Thymus (tissue), 11 donors: ENCODE measurements around the gene LINGO4. TPM values are rescaled to one million over a fixed set of nuclear protein-coding genes. Genes with fewer than 3 reads are reported as not detected.

Source experiments
- DNase-seq, 9 donors: peaks; one replicate each; pipeline ENCODE4 v3.0.0-alpha.2; 2013; ENCODE audit warnings: low spot score in 9 of 9, low read depth in 6 of 9, missing footprints in 1 of 9
- H3K27ac ChIP-seq, 2 donors: one replicate each; pipeline ENCODE4 v1.5.1; 2013; ENCODE audit warnings: control low read depth in 1 of 2, low read depth in 1 of 2, low read length in 1 of 2, mild to moderate bottlenecking in 1 of 2, moderate library complexity in 1 of 2
- H3K27me3 ChIP-seq, 2 donors: one replicate each; pipeline ENCODE4 v1.5.1; 2013; ENCODE audit warnings: low read length in 1 of 2; ENCODE audit not compliant: control insufficient read depth in 2 of 2, insufficient read depth in 1 of 2
- H3K36me3 ChIP-seq, 2 donors: one replicate each; pipeline ENCODE4 v1.5.1; 2013; ENCODE audit warnings: low read length in 1 of 2, mild to moderate bottlenecking in 1 of 2, moderate library complexity in 1 of 2; ENCODE audit not compliant: control insufficient read depth in 2 of 2, insufficient read depth in 2 of 2
- H3K4me1 ChIP-seq, 2 donors: one replicate each; pipeline ENCODE4 v1.5.1; 2013; ENCODE audit warnings: low read length in 2 of 2; ENCODE audit not compliant: control insufficient read depth in 2 of 2, insufficient read depth in 2 of 2
- H3K4me3 ChIP-seq, 2 donors: one replicate each; pipeline ENCODE4 v1.5.1; 2013; ENCODE audit warnings: low read length in 2 of 2, control low read depth in 1 of 2, mild to moderate bottlenecking in 1 of 2
- H3K9me3 ChIP-seq, 2 donors: one replicate each; pipeline ENCODE4 v1.5.1; 2013; ENCODE audit warnings: low read length in 1 of 2, mild to moderate bottlenecking in 1 of 2; ENCODE audit not compliant: control insufficient read depth in 2 of 2, insufficient read depth in 1 of 2
- WGBS: extraction: QIAGEN DNeasy Blood & Tissue Kit; methylation state at CpG from one replicate; pipeline ENCODE4 v1.1.7; 2013; 5-methylcytosine and 5-hydroxymethylcytosine counted together
- polyA plus RNA-seq: library from polyadenylated mRNA; stranded (reverse); fragments of 200-250 nt; gene quantifications from one replicate; pipeline ENCODE4 v1.2.3, GENCODE V29; 2013
- total RNA-seq: library from RNA; stranded (reverse); fragments of 120-200 nt; gene quantifications from one replicate; pipeline ENCODE4 v1.2.4, GENCODE V29; 2013
- donor health status: healthy.

LINGO4 gene
- total and polyA plus RNA-seq, 2 donors: 0.14 to 0.52 TPM

- H3K4me1 ChIP-seq: peaks cover 48 to 100% of the 10 kb centered on the region in 2 donors
- H3K9me3 ChIP-seq: peaks cover 0 to 2% of the 10 kb centered on the region in 2 donors
- H3K36me3 ChIP-seq: peaks cover 31 to 38% of the 10 kb centered on the region in 2 donors
- peak in 3 of 9 donors; percentile 65 to 84 (median 72) for DNase-seq
- peak overlapping the region; percentile 69 to 89 for H3K4me3 ChIP-seq
- H3K27me3 ChIP-seq: no peaks in the 10 kb centered on the region
- WGBS: 26% methylated on average over 7 of the region's 7 CpGs
- H3K27ac ChIP-seq: peak overlapping the region; percentile 72 to 94
Observed at GRCh38 chr1:151819976-151820623, 14.9 kb upstream of the LINGO4 start.

- WGBS: 94% methylated on average over 12 of the region's 12 CpGs
- H3K27me3 ChIP-seq: no peaks in the 10 kb centered on the region
Observed at GRCh38 chr1:151819227-151819835, 14.1 kb upstream of the LINGO4 start.

GRCh38 chr1:151817353-151817730 is 12.1 kb upstream of the LINGO4 start:
- no peaks in the 10 kb centered on the region for H3K27me3 ChIP-seq
- peaks cover 0 to 2% of the 10 kb centered on the region in 2 donors for H3K9me3 ChIP-seq
- WGBS: 5% methylated on average over 7 of the region's 7 CpGs
- DNase-seq: peak in 4 of 9 donors; percentile 72 to 88 (median 78)
- H3K4me3 ChIP-seq: peak overlapping the region; percentile 26 to 43
- peak overlapping the region; percentile 91 to 94 for H3K27ac ChIP-seq
- peaks cover 50 to 81% of the 10 kb centered on the region in 2 donors for H3K4me1 ChIP-seq
- peaks cover 46 to 62% of the 10 kb centered on the region in 2 donors for H3K36me3 ChIP-seq

More at GRCh38 chr1:151819227-151819835, 14.1 kb upstream of the LINGO4 start:
- no peak for DNase-seq
- Histone ChIP-seq H3K27ac (peak overlapping the region; percentile 91 to 94), H3K36me3 (peaks cover 36 to 46% of the 10 kb centered on the region in 2 donors), H3K4me3 (peak overlapping the region; percentile 69 to 89), H3K9me3 (peaks cover 0 to 2% of the 10 kb centered on the region in 2 donors), H3K4me1 (peaks cover 53 to 100% of the 10 kb centered on the region in 2 donors)

- H3K4me3 ChIP-seq: peak overlapping the region; percentile 26 to 43
- peaks cover 0 to 2% of the 10 kb centered on the region in 2 donors for H3K9me3 ChIP-seq
- no peaks in the 10 kb centered on the region for H3K27me3 ChIP-seq
- H3K4me1 ChIP-seq: peaks cover 50 to 75% of the 10 kb centered on the region in 2 donors
- peak overlapping the region; percentile 91 to 94 for H3K27ac ChIP-seq
- 82% methylated on average over 26 of the region's 26 CpGs for WGBS
- no peak for DNase-seq
- H3K36me3 ChIP-seq: peaks cover 50 to 68% of the 10 kb centered on the region in 2 donors
Observed at GRCh38 chr1:151816548-151817352, 11.5 kb upstream of the LINGO4 start.

GRCh38 chr1:151815716-151816327 is 10.6 kb upstream of the LINGO4 start:
- H3K4me1 ChIP-seq: peaks cover 50 to 66% of the 10 kb centered on the region in 2 donors
- H3K36me3 ChIP-seq: peaks cover 59 to 76% of the 10 kb centered on the region in 2 donors
- DNase-seq: peak in 3 of 9 donors; percentile 67 to 85 (median 72)
- H3K27ac ChIP-seq: peak overlapping the region; percentile 6 to 94
- H3K9me3 ChIP-seq: peaks cover 0 to 2% of the 10 kb centered on the region in 2 donors
- H3K27me3 ChIP-seq: no peaks in the 10 kb centered on the region
- WGBS: 7% methylated on average over 12 of the region's 12 CpGs
- peak overlapping the region; percentile 23 to 43 for H3K4me3 ChIP-seq

GRCh38 chr1:151814971-151815545 is 9.8 kb upstream of the LINGO4 start:
- peaks cover 62 to 78% of the 10 kb centered on the region in 2 donors for H3K36me3 ChIP-seq
- H3K27ac ChIP-seq: peak overlapping the region; percentile 66 to 94
- peaks cover 49 to 58% of the 10 kb centered on the region in 2 donors for H3K4me1 ChIP-seq
- H3K27me3 ChIP-seq: no peaks in the 10 kb centered on the region
- H3K4me3 ChIP-seq: no peak overlapping the region
- 94% methylated on average over 8 of the region's 8 CpGs for WGBS
- peaks cover 0 to 2% of the 10 kb centered on the region in 2 donors for H3K9me3 ChIP-seq
- no peak for DNase-seq

GRCh38 chr1:151814426-151814825 is 9.2 kb upstream of the LINGO4 start:
- Histone ChIP-seq H3K9me3 (peaks cover 0 to 2% of the 10 kb centered on the region in 2 donors), H3K36me3 (peaks cover 66 to 84% of the 10 kb centered on the region in 2 donors), H3K27me3 (no peaks in the 10 kb centered on the region), H3K27ac (peak overlapping the region; percentile 50 to 94), H3K4me1 (peaks cover 42 to 52% of the 10 kb centered on the region in 2 donors), H3K4me3 (no peak overlapping the region)
- no peak for DNase-seq
- 97% methylated on average over 15 of the region's 15 CpGs for WGBS

- DNase-seq: no peak
- peaks cover 34 to 42% of the 10 kb centered on the region in 2 donors for H3K4me1 ChIP-seq
- H3K27me3 ChIP-seq: no peaks in the 10 kb centered on the region
- H3K36me3 ChIP-seq: peaks cover 74 to 89% of the 10 kb centered on the region in 2 donors
- no peak overlapping the region for H3K27ac ChIP-seq
- H3K4me3 ChIP-seq: no peak overlapping the region
- WGBS: 93% methylated on average over 12 of the region's 12 CpGs
- H3K9me3 ChIP-seq: peaks cover 0 to 2% of the 10 kb centered on the region in 2 donors
Observed at GRCh38 chr1:151813271-151813977, 8.2 kb upstream of the LINGO4 start.
